ENCODE measurements around the gene RALGPS1.

DNA sequence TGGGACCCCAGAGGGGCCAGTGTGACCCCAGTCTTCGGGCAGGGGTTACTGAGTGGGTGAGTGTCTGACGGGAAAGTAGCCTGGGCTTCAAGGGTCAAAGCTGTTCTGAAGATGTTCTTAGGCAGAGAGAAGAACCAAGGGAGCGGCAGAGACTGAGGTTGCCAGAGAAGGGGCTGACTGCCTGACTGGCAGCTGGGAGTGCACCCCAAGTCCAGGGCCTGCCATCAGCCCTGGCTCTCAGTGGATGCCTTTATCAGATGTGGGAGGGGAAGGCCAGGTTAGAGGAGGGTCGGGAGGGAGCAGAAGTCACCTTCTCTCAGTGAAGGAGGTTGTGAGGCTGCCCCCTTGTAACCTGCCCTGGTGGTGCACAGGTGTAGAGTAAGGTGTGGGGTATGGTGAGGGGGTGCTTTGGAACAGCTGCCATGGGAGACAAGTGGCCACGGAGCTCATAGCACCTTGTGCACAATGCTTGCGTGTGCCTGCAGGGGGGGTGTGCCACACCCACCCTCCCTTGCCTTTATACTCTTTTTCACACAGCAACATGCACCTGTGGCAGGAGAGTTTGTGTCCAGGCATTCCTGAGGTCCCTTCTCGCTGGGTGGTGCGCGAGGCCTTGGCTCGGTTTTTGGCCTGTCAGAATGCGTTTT, 18.9 kb downstream of the RALGPS1 start:
- TF ChIP-seq L3MBTL2 (conservative IDR thresholded peaks at IDR 0.05): no peak
- TF ChIP-seq NFRKB (IDR thresholded peaks at IDR 0.05): no peak
- TF ChIP-seq TARDBP (IDR thresholded peaks at IDR 0.05): no peak
- no peak for TF ChIP-seq FOXA1 (IDR thresholded peaks at IDR 0.05)
- TF ChIP-seq ARNT (IDR thresholded peaks at IDR 0.05): no peak
- TF ChIP-seq ELF4 (IDR thresholded peaks at IDR 0.05): no peak
- TF ChIP-seq FOXM1 (IDR thresholded peaks at IDR 0.05; ENCODE audit: borderline replicate concordance): no peak

Data from HEK293T (cell line).